Stimulated activated CD4-positive, alpha-beta T cell treated with anti-CD3 and anti-CD28 coated beads, Interleukin-15, amount 100 ng/mL, for 1 hour (primary cell): ENCODE results near the gene FYB2.

Experiments used
- DNase-seq, 2 donors: peaks; one replicate each; pipeline ENCODE4 v3.0.0-alpha.2; 2020; ENCODE audit warnings: low read depth in 1 of 2, low spot score in 1 of 2

FYB2 gene

GRCh38 chr1:56719171-56719570, 100.0 kb downstream of the FYB2 start:
- no peak for DNase-seq

- DNase-seq, result no peak
These were observed 104.0 kb downstream of the FYB2 start for GRCh38 chr1:56715156-56715555.

DNA sequence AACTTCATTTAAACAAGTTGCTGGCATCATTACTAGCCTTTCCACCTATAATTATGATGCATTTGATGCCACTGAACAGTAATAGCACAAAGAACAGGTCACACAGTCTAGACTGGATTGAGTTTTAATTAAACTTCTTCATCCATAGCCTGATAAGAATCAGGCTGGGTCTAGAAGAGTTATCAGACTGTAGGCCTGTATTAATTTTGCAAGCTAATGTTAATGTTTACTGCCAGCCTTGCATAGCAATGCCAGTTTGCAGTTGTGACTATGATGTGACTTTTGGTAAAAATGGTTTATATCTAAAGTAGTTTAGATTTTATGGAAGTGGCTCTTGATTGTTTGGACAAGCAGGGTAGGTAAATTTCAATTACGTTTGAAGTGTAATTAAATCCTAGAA, 106.1 kb downstream of the FYB2 start:
- no peak for DNase-seq

GRCh38 chr1:56712150-56712549, 107.1 kb downstream of the FYB2 start:
- no peak for DNase-seq

DNA sequence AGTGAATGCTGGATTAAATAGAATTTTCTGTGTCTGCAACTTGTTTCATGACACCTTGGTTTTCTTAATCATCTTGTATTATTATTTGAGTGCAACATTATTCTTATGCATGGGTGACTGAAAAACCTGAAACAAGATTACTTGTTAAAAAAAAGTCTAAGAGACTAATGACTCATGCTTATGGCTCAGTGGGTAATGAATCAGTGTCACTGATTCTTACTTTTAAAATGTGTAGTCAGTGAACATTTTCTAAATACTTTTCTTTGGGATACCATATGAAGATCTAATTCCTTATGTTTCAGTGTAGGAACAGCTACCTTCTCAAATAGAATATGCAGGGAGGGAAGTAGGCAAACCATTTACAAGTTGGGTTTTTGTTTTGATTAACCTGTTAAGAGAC, 108.6 kb downstream of the FYB2 start:
- no peak for DNase-seq

DNA sequence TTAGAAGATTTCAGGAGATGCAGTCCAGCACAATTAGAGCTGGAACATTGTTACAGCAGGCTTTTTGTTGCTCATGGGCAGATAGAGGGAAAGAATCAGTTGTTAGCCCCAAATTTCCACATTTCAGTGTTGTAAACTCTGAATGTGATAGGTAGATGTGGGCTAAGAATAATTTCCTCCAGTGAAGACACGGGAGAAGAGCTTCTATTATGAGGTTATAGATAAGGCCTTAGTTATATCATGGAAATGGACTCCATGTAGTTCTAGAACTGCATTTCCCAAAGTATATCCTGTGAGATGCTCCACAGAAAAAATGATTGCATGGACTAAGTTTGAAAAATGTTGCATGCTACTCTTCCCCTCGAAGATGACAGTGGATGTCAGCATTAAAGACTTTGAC, 109.2 kb downstream of the FYB2 start:
- no peak for DNase-seq

GRCh38 chr1:56709269-56709880, 109.8 kb downstream of the FYB2 start:
- DNase-seq, result no peak

DNA sequence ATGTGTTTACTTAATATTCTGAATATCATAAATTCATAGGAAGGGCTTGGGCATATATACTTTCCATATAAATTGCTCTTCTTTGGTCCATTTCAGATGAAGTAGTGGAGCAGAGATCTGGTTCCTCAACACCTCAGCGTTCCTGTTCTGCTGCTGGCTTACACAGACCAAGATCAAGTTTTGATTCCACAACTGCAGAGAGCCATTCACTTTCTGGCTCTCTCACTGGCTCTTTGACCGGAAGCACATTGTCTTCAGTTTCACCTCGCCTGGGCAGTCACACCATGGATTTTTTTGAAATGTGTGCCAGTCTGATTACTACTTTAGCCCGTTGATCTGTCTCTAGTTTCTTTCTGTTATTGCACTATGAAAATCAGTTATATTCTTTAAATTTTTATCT, 111.8 kb downstream of the FYB2 start:
- DNase-seq, result no peak

DNA sequence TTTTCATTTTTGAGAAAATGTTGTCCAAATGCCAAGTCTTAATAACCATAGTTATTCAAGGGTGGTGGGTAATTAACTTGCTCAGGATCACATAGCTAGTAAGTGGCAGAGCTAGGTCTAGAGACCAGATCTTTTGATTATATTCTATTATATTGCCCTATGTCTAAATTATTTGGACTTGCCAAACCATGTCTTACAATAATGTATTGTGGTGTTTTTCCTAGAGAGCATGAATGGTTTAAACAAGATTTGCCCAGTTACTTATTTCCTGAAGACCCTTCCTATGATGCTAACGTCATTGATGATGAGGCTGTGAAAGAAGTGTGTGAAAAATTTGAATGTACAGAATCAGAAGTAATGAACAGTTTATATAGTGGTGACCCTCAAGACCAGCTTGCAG, 115.5 kb downstream of the FYB2 start:
- DNase-seq, result no peak

GRCh38 chr1:56696663-56697062, 122.5 kb downstream of the FYB2 start:
- DNase-seq, result no peak

DNA sequence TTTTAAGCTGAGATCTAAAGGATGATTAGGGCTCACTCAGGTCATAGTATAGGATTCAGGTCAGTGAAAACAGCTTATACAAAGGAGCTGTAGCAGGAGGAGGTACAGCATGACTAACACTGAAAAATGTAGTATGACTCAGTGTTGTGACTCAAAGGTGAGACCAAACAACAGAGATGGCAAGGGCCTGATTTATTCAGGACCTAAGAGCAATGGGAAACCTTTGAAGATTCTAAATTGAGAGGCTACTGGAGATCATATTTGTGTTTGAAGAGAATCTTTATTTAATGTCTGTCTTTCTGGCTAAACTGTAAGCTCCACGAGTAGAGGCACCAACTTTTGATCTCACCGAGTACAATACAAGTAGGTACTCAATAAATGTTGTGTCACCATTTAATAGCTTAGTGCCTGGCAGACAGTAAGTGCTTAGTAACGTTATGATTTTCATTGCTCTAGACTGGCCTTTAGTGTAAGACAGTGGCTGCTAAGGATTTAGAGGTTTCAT, 130.6 kb downstream of the FYB2 start:
- DNase-seq, result no peak

- DNase-seq, result no peak
These were observed 133.0 kb downstream of the FYB2 start for GRCh38 chr1:56686169-56686568.

DNA sequence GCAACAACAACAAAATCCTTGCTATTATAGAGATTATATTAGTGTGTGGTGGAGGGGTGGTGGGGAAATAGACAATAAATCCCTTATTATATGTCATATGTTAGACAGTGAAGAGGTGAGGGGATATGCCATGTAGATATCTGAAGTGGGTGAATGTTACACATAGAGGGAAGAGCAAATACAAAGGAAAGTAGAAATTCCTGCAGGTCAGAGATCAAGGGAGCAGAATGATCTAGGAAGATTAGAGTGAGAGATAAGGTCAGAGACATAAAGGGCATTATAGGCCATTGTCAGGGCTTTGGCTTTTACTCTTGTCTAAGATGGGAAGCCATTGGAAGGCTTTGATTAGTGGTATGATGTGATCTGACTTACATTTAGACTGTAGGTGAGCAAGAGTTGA, 135.6 kb downstream of the FYB2 start:
- no peak for DNase-seq

GRCh38 chr1:56676571-56677035, 142.6 kb downstream of the FYB2 start:
- DNase-seq, result no peak

DNA sequence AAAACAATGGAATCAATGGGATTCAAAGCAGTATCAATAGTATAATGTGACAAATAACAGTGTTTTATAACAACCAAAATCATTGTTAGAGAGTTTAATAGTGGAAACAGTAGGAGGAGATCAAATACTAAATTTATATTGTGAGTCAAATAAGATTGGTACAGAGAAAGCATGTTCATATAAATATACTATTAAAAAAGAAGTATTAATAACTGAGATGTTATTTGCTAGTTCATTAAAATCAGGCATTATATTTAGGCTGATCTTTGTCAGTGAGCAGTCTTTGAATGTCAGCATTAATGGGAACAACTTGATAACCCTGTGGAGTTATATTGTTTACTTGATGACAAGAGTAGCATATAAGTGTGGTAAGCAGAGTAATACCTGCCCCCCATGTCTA, 143.4 kb downstream of the FYB2 start:
- no peak for DNase-seq

GRCh38 chr1:56672579-56672978, 146.6 kb downstream of the FYB2 start:
- DNase-seq, result no peak

GRCh38 chr1:56671542-56671941, 147.7 kb downstream of the FYB2 start:
- DNase-seq, result no peak

GRCh38 chr1:56671085-56671484, 148.1 kb downstream of the FYB2 start:
- no peak for DNase-seq

DNA sequence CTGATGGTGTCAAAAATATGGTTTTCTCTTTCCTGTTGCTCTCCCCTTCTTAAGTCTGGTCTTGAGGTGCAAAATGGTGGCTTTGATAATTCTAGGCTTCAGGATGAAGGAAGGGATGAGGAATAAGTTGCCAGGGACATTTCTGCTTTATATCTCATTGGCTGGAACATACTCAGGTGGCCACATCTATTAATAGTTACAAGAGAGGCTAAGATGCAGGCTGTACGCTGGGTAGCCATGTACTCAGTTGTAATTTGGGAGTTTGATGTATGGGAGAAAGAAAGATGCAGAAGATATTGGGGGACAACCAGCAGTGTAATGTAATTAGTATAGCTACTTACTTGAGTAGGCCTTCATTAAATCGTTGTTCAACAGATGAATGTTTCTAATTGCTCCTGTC, 148.9 kb downstream of the FYB2 start:
- no peak for DNase-seq
